Activated T-helper 1 cell treated with anti-CD3 and anti-CD28 coated beads, Interleukin-2, amount 50 U/mL, for 16 hours (primary cell): ENCODE data around the gene TNIK.

Experiments
- DNase-seq, 2 donors: peaks; one replicate each; pipeline ENCODE4 v3.0.0-alpha.2; 2020; ENCODE audit warnings: low read depth in 1 of 2, low spot score in 1 of 2

The TNIK gene

DNA sequence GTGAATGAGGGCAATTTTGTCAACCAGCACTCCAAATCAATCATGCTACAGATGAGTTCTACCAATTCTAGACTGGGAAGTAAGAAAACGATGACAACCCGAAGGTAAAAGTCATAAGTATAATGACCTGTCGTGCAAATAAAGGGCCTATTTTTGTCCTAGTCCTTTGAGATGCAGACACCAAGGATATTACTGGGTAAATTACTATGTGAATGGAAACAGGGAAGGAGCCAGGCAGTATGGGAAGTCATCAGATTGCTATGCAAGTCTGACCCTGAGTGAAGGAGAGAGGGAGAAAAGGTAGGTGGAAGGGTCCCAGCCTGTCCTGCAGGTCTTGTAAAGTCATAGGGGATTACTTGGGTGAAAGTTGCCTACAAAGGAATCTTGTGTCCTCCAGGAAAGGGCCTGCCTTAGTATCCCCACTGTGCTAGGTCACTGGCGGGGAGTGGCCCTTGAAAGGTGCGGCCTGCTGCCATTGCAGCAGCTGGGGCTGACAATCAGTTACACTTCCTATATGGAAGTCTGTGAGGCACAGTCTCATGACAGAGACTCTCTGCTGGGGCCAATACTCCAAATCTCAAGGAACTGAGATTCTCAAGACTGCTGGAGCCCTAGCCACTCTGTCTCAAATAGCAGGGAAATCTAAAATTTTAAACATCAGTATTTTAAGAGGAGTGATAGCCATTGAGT, 283.8 kb downstream of the TNIK start:
- DNase-seq = no peak

DNA sequence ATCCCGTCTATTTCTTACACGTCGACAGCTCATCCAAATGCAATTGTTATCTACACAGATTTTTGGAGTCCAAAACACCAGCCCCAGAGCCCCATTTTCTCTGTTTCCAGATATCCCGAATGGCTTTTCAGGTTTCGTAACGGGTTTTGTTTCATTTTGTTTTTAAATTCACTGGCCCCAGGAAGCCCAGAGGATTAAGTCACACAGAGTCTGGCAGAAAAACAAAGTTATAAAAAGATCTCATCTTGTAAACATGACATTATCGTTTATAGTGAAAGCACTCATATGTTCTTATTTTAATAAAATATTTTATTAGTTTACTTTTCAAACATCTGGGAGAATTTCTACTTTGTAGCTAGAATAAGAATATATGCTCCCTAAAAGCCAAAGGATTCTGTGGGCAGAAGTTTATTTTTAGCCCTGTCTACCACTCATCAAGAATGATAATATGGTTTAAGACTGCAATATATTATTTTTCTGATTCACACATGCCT, 284.4 kb downstream of the TNIK start:
- no peak for DNase-seq

DNA sequence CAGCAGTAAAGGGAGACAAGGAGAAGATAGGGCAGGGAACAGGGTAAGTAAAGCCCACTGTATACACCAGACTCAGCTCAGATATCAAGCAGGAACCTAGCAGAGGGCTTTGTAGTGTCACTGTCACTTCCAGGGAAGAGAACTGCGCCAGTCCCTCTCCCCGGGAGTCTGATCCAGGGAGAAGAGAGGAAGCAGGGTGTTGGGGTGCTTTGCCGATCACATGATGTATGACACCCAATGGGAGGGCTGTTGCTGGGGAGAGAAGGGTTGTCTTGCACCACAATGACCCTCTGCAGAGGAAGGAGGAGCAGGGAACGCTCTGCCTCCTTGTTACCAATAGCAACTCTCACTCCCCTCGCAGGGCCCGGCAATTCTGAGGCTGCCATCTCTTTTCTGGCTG, 286.5 kb downstream of the TNIK start:
- no peak for DNase-seq

DNA sequence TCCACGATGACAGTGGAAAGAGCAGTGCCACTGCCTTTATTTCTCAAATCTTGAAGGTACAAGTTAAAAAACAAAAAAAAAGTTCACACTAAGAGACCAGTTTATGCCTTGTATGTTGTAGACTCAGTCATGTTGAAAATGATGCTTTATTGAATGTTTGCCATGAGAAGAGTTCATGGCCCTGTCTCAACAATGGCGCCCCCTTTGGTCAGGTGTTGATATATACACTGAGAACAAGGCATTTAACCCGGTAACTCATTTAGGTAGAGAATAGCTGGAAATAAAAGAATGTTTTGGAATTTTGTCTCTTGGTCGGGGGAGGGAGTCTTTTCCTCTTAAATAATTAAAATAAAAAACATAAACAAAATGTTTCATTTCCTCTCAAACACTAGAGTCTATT, 288.1 kb downstream of the TNIK start:
- no peak for DNase-seq

DNA sequence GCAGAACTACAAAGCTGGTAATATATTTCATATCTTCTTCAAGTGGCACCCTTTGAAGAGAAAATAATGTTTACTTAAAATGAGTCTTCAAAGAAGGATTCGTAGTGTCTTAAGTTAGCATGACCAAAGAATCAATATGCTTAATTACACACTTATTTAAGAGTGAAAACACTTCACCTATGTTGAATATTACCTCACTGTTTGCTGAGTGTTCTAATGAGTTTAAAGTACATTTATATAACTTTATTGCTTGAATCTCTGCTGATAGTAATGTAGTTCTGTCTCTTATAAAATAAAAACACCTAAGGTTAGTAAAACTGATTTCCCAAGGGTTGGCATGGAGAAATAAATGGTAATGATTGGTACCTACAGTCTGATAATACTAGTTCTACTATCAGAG, 290.3 kb downstream of the TNIK start:
- DNase-seq = no peak

DNA sequence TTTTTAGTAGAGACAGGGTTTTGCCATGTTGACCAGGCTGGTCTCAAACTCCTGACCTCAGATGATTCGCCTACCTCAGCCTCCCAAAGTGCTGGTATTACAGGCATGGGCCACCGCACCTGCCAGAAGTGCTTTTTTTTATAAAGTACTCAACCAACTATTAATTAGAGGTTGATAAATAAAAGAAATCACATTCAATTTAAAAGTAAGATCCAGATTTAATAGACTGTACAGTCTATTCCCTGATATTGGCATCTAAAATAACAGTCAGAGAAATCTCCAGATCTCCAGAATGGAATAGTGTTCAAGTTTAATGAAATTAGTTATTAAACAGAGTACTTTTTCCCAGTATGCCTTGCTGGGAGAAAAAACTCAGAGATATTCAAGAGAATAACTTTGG, 290.8 kb downstream of the TNIK start:
- DNase-seq = no peak

DNA sequence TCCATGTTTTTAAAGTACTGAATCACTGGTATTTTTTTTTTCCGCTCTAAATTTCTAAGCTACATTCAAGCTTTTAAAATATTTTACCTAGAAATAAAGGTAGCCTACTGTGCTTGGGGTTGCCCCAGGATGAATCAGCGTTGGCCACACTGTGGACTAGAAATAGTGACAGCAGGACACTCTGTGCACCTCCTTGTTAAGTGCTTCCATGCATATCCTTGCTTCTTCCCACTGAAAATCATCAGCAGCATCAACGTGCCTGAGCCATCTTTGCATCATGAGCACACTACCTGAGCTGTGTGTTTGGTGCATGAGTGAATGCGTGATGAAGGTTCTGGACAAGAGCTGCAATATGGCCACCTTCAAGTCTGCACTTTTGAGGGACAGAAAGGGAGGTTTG, 291.7 kb downstream of the TNIK start:
- DNase-seq = no peak

DNA sequence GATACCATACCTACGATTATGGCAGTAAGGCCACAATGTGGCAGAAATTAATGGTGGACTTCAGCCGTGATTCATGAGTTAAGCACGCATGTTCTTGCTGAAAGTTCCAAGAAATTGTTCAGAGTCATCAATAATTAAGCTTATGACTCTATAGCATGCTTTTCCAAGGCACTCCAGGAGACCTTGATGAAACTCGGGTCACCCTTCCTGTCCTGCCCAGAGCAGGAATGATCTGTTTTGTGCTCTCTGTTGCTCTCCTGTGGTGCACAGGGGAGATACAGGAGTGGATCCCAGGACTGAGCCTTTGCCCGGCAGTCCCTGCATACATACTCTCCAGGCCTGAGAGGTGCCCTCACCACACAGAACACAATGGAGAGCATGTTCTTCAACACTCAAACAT, 292.1 kb downstream of the TNIK start:
- DNase-seq = no peak

DNA sequence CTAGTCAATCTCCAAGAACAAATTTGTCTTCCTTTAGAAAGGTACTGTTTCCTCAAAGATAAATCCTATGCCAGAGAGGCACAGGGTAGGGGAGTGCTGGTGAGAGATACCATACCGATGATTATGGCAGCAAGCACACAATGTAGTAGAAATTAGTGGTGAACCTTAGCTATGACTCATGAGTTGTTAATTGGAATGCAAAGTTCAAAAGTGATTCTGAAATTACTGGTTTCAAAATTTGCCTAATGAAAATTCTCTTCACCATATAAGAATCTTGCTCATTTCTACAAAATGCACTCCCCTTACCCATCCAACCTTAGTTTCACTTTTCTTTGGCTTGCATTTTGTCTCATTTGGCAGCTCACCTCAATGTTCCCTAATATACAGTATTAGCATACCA, 294.2 kb downstream of the TNIK start:
- no peak for DNase-seq

DNA sequence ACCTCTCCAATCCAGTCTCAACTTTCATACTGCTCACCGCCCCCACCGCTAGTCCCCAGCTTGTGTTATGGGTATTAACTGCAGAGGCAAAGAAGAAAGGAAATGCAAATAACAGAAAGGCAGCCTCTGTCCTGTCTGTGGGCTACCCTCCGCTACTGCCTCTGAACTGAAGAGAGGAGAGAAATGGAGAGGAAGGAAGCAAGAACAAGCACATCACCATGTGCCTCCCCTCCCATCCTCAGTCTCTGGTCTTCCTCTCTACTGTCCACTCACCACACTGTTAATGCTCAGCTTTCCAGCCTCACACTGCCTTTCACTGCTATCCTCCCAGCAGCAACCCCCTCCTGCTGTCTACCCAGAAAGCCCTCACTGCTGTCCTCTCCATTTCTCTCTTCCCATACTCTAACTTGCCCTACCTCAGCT, 294.7 kb downstream of the TNIK start:
- no peak for DNase-seq

DNA sequence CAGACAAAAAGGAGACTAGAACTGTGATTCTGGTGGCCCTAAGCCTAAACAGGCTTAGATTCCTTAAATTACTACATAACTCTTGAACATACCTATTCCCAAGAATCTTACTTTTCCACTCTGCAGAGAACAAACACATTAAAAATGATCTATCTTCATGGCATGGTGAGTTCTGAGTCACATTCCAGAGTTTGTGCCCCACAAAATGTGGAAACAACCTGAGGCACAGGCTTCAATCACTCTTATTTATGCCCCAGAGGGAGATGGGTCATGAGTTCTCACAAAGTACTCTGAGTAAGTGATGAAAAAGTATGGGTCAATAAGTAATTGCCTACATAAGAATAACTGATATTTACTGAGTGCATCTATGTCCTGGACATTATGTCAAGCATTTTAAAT, 296.1 kb downstream of the TNIK start:
- DNase-seq = no peak

DNA sequence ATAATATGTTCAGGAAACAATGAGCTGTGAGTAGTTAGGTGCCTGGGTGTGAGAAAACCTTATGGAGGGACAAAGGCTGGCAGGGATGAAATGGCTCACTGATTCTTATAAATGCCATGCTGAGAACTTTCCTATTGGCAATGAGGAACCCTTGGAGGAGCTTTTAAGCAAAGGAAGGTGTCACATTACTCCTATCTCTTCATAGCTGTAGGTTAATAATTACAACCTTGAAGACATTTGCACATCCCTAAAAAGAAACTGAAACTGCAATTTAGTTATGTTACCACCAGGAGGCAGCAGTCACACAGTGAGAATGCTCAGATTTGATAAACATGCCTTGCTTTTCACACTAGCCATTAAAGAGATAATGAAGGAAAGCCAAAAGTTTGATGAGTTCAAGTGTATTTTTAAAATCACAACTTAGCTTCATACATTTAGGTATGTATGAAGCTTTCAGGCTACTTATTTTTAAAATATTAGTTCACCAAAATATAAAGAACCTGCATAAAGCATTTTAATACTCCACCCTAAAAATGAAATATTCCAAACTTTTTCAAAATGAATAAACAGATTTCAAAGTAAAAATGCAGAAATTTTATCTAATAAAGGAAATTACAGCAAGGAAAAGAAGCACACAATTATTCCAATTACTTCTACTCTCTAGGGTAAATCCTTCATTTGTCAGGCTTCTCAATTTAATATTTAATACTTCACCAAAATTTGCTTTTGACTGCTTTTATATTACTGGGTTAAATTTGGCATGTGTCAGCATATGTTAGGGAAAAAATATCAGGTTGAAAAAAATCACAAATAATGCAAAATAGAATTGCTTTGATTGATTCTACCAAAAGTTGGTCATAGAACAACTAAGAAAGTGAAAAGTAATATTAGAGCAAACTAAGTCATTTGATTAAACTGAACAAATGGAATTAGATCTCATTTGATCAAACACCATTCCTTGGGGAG, 296.8 kb downstream of the TNIK start:
- DNase-seq = no peak

DNA sequence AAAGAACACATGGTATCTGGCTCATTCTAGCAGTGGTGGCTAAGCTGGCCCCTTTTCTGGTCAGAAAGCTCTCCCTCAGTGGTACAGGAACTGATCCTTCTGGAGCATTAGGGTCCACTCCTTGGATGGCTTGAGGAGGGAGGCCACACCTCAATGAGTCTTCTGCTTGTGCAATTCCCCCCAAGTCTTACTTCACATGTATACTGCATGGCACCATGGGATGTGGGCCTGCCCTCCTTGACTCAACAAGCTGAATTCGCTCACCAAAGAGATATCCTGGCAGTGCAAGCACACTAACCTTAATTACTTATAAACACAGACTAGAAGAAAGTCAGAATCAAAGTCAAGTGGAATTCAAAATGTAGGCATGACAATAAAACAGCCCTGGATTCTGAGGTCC, 299.9 kb downstream of the TNIK start:
- DNase-seq = no peak

DNA sequence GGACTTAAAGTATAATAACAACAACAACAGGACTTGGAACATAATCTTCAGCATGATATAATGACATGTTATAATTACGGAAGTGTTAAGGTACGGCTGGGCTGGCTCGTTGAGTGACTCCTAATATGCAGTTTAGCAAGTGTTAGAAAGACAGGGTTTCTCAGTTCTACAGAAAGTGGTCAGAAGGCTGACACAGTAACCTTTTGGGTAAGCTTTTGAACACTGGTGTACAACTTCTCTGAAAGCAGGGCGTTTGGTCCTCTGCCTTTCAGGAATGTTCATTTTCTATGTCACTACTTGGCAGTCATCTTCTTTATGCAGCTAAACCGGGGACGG, 300.4 kb downstream of the TNIK start:
- DNase-seq = no peak

DNA sequence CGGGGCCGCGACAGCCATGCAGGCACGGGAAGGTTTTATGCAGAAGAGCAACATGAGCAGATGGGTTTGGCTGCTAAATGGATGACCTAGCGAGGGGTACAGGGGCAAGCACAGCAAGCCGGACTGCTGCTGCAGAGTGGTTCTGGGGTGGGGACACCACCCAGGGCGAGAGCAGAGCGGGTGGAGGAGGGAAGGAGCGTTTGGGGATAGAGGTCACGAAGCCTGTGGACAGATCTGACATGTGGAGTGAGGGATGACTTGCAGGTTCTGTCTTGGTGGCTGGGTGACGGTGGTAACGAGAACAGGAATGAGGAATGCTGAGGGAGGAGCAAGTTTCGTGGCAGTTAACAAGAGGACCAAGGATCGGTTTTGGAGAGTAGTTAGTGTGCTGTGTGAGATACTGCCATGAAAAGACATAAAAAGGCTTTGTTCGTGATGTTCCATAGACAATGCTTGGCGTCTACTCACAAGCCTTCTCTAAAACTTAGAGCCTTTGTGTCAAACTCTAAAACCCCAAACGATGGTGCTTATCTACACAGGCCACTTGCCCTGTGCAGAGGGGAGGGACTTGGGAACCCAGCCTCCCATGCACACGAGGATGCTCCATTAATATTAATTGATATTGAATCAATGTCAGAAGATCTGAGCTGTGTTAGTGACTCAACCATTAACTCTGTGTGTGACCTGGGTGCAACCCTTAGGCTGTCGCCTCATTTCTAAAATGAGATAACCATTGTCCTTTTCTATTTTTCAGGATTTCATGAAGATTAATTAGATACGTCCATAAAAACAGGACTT, 301.0 kb downstream of the TNIK start:
- DNase-seq = no peak

DNA sequence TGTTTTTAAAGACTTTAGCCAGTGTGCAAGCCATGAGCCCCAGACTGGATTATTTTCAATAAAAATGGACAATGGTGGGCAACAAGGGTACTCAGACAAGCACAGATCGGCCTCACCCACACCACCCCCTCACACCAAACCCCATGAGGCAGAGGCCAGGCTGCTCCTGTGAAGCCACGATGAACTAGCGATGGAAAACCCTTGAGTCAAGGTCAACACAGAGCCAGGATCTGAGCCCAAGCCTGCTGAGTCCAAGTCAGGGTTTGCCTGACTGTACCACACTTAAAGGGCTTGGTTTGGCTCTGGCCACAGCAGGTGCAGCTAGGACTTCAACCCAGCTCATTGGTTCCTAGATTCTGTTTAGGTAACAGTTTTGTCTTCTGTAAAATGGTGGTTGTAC, 302.2 kb downstream of the TNIK start:
- DNase-seq = no peak

DNA sequence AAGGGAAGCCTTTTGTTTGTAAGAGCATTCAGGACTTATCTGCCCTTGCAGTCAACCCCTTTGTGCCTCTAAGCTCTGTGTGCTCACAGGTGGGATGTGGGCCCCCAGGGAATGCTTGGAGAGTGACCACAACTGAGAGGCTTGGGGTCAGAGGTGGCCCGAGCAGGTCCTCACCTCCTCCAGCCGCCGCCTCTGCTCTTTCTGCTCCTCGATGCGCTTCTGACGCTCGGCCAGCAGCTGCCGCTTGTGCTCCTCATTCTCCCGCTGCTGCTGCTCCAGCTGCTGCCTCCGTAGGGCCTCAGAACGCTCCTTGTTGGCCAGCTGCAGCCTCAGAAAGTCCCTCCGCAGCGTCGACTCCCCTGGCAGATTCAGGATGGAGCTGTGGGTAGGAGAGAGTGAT, 302.9 kb downstream of the TNIK start:
- DNase-seq = no peak

DNA sequence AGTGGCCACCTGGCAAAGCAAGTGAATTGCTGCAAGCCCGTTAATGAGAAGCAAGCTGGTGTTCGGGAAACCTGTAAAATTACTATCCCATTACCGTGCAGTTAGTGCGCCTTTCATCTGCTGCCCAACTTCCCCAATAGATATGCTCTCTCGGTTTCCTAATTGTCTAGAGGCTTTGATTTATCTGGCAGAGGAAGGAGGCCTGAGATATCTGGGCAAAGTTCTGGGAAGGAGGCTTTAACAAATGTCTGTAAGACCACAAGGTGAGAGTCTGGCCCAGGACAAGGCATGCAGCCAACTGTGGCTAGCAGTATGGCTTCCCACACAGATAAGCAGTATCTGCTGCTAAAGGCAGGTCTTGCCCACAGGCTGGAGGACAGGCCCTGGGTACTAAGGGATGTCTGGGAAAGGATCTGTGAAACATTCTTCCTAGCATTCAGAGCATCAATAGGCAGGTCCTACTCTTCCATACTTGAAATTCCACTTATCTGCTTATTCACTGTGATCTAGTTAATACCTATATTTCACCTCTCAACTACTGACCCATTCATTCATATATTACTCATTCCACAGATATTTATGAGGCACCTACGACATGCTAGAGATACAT, 303.7 kb downstream of the TNIK start:
- no peak for DNase-seq

DNA sequence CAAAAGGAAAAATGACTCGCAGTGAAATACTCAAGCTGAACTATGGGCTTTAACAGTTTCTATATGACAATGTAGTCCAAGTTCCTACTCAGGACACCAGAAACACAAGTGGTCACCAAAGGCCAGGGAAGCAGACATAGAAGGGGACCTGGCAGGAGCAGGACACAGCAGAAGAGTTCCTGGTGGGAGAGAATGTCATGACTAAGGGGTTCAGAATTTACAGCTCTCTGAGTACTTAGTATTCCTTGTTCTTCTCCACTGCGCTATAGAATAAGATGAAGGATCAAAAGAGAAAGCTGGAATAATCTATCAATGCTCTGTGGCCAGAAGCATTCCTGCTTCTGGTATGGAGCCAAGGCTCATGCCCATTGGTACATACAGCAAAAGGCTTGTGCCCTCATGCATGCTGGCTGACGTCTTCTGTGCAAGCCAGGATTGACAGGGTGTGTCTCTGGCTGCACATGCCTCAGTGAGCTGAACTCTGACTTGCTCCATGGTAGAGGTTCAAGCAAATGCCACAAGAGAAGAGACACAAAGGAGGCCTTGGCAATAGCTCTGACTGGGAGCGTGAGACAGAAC, 305.0 kb downstream of the TNIK start:
- no peak for DNase-seq

DNA sequence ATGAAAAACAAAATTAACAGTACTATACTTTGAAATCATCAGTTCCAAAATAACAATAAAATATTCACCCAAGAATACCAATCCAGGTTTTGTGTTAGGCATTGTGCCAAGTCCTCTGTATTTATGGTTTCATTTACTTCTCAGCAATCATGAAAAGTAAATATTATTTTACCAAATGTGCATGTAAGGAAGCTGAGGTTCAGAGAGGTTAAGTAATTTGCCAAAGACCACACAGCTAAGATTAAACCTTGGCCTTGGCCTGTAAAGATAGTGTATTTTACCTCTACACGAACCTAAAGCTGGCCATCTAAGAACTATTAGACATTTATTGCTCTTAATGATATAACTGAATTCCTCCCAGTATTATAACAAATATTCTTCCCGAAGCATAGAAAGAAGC, 309.3 kb downstream of the TNIK start:
- no peak for DNase-seq

DNA sequence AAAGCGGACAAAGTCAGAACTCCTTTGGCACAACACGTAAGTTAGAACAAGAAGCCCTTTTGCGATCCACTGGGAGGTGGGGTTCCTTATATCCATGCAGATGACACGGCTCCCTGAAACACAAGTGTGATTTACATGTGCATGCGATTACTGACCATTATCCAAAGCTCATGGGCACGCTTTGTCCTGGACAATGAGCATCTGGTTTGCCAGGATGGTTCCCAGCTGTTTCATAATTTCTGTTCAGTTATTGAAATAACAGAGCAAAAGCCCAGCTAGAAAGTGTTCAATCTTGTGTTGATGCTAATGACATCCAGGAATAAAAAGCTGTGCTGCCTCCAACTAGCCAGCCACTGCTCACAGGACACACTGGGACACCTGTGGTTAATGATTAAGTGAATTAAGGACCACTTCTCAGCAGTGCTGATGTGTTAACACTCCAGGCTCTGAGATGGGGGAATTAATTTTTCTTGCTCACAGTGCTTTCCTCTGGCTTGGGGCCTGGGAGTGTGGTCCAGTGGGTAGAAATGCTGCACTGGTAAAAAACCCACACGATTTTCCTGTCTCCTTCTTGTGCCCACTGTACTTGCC, 310.6 kb downstream of the TNIK start:
- DNase-seq = no peak
